K562 (cell line): Measurements from ENCODE around the gene C3orf80.

Experiments
- BHLHE40 ChIP-seq: IDR thresholded peaks from 2 replicates; pipeline ENCODE4 v1.6.1; 2011; ENCODE audit warnings: low read length, improper control_type of control experiment
- CBX3 ChIP-seq, 2 experiments: IDR thresholded peaks; 1 replicate in 1 of 2; 2 replicates in 1 of 2; pipeline ENCODE4 v1.6.1; 2012; ENCODE audit warnings: inconsistent platforms in 2 of 2, low read length in 2 of 2, borderline replicate concordance in 1 of 2, control low read depth in 1 of 2
- ETS1 ChIP-seq: conservative IDR thresholded peaks from 2 replicates; pipeline ENCODE4 v1.6.1; 2011; ENCODE audit warnings: low read depth, mild to moderate bottlenecking, low read length; ENCODE audit not compliant: control insufficient read depth
- KLF13 ChIP-seq: fragments of 450-650 bp; IDR thresholded peaks from 2 replicates; pipeline ENCODE4 v1.6.1; 2016; ENCODE audit warnings: missing genetic modification characterization, low read depth, mild to moderate bottlenecking, missing compliant biosample characterization, moderate library complexity, borderline replicate concordance
- MAZ ChIP-seq, 2 experiments: fragments of 450-650 bp in 1 of 2; sonication (generic) in 1 of 2; formaldehyde crosslinking; IDR thresholded peaks in 1 of 2; conservative IDR thresholded peaks in 1 of 2; 2 replicates each; pipeline versions ENCODE4 v1.4.0 to v1.5.0; 2020; ENCODE audit warnings: mild to moderate bottlenecking in 1 of 2, missing genetic modification reagents in 1 of 2
- MGA ChIP-seq: fragments of 450-650 bp; IDR thresholded peaks from 2 replicates; pipeline ENCODE4 v1.6.1; 2016; ENCODE audit warnings: mild to moderate bottlenecking, moderate library complexity
- POLR2AphosphoS5 ChIP-seq: IDR thresholded peaks from 2 replicates; pipeline ENCODE4 v1.6.1; 2011; ENCODE audit warnings: mild to moderate bottlenecking, low read depth, low read length, moderate library complexity; ENCODE audit not compliant: control insufficient read depth, insufficient read depth
- SMARCA5 ChIP-seq: fragments of 450-650 bp; IDR thresholded peaks from 2 replicates; pipeline ENCODE4 v1.6.1; 2016

GRCh38 chr3:160245261-160245800 is 20.1 kb downstream of the C3orf80 start:
- no peak for TF ChIP-seq POLR2AphosphoS5
- TF ChIP-seq SMARCA5: no peak
- no peak for TF ChIP-seq ETS1
- no peak for TF ChIP-seq KLF13
- TF ChIP-seq MAZ (CRISPR knock-in tag; conservative IDR thresholded peaks at IDR 0.05 in 1 of 2, IDR thresholded peaks at IDR 0.05 in 1 of 2): no peak
- no peak for TF ChIP-seq CBX3 (IDR thresholded peaks at IDR 0.05; ENCODE audit: borderline replicate concordance in 1 of 2, low read length in 2 of 2)
- no peak for TF ChIP-seq BHLHE40
- no peak for TF ChIP-seq MGA
